Hepatocyte (in vitro differentiated cells): ENCODE results near the gene DPYD.

Source experiments
- EZH2 ChIP-seq: fragments of 200-600 bp; sonication (generic); IDR thresholded peaks from 2 replicates; pipeline ENCODE4 v1.6.1; 2016; ENCODE audit warnings: antibody characterized with exemption, mild to moderate bottlenecking, borderline replicate concordance
- TF ChIP-seq, protein P1 (sequence below): fragments of 200-600 bp; sonication (generic); IDR thresholded peaks from 2 replicates; pipeline ENCODE4 v1.5.1; 2016; ENCODE audit warnings: antibody characterized with exemption, mild to moderate bottlenecking; ENCODE audit not compliant: poor library complexity

- TF ChIP-seq, protein P1, sequence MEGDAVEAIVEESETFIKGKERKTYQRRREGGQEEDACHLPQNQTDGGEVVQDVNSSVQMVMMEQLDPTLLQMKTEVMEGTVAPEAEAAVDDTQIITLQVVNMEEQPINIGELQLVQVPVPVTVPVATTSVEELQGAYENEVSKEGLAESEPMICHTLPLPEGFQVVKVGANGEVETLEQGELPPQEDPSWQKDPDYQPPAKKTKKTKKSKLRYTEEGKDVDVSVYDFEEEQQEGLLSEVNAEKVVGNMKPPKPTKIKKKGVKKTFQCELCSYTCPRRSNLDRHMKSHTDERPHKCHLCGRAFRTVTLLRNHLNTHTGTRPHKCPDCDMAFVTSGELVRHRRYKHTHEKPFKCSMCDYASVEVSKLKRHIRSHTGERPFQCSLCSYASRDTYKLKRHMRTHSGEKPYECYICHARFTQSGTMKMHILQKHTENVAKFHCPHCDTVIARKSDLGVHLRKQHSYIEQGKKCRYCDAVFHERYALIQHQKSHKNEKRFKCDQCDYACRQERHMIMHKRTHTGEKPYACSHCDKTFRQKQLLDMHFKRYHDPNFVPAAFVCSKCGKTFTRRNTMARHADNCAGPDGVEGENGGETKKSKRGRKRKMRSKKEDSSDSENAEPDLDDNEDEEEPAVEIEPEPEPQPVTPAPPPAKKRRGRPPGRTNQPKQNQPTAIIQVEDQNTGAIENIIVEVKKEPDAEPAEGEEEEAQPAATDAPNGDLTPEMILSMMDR, result no peak
- TF ChIP-seq EZH2, result no peak
Measured at GRCh38 chr1:97069312-97069711, 851.5 kb downstream of the DPYD start.
